ENCODE data around the gene CFAP298. TPM values are rescaled to one million over a fixed set of nuclear protein-coding genes. Genes with fewer than 3 reads are reported as not detected.
A peak's percentile ranks its signal among the peaks of the same experiment; 100 is the strongest.
"Not testable (repeated sequence)": the region's sequence is repeated elsewhere in the genome, so short reads cannot be mapped to it uniquely, and the experiment has no call there.

The CFAP298 gene
- 28.9 and 35.9 TPM in 2 replicates for total RNA-seq (2022)
- percentile 70 among the genes with signal in this experiment for Bru-seq, nascent RNA
- percentile 83 among the genes with signal in this experiment for BruChase-seq, experiment 1, labeled RNA remaining after a 6-hour chase
- percentile 86 among the genes with signal in this experiment for BruChase-seq, experiment 2, labeled RNA remaining after a 2-hour chase
- long read RNA-seq, transcript CFAP298-201 (7 exons, 1,692 nt): major isoform, 108 of 143 reads
- long read RNA-seq, partial matches to known transcripts: 27 of 143 reads
- long read RNA-seq, other reads (novel, unspliced or antisense): 6 of 143 reads

DNA sequence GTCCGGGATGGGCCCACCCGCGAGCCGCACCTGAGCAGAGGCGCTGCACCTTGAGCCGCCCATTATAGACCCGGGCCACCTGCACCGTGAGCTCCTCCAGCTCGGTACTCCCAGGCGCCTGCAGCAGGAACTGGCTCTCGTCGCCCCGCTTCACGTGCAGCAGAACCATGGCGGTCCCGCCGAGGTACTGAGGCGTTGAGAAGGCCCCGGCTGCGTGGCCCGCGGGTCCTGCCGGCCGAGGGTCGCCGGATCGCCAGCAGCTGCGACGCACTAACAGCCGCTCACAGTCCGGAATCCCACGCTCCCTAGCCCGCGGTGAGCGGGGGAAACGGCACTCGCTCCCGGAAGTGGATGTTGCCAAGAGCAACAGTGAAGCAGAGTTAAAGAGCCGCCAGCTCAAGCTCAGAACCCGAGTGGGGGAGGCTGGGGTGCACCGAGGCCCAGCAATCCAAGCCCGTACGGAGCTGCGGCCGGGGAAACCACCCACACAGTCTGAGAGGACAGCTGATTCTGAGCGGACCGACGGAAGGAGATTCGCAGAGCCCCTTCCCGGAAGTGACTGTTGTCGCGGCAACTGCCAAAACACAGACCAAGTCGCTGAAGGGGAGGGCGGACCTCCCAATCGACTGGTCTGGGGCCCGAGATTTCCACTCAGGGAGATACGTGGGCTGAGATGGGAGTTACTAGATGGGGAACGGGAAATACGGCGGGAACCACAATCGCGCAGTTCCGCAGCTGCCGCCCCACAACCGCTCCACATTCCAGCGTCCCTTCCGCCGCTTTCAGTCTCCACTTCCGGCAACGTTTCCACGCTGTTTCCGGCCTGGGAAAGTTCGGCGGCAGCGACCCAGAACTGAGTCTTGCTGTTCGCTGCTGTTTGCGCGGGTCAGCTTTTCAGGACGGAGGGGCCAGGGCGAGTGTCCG is at the start of gene CFAP298:
Gene CFAP298 (minus strand): TSS at position 303 of the 924 bp plus-strand sequence. CDS start 134 bp downstream, at position 169.
- H3K27ac Mint-ChIP-seq (ENCODE audit: unreplicated experiment): peak within 1 kb of the TSS; percentile 77
- intact Hi-C loops (cut with micrococcal nuclease; ENCODE audit: unreplicated experiment): no loop called here
- DNase-seq: peak; percentile 77
- peaks cover 26% of the 10 kb centered on the region for H3K27me3 Mint-ChIP-seq (ENCODE audit: unreplicated experiment)
- CTCF ChIA-PET: interaction anchor here (1.2 kb wide), 1 partner anchor 11 kb away, joined by 7 read pairs; no protein-coding TSS in a partner anchor
- H3K4me3 Mint-ChIP-seq (ENCODE audit: low read depth, unreplicated experiment): peak within 1 kb of the TSS; percentile 81
- no peaks in the 10 kb centered on the region for H3K4me1 Mint-ChIP-seq (ENCODE audit: low read depth, unreplicated experiment)
- no peaks in the 10 kb centered on the region for H3K9me3 Mint-ChIP-seq (ENCODE audit: low read depth, unreplicated experiment)
- H3K36me3 Mint-ChIP-seq (ENCODE audit: insufficient read depth, unreplicated experiment): peaks cover 37% of the 10 kb centered on the region
- TF ChIP-seq CTCF (IDR thresholded peaks at IDR 0.05; ENCODE audit: unreplicated experiment): no peak
- no TSS peak for BruUV-seq (replicated peaks)

DNA sequence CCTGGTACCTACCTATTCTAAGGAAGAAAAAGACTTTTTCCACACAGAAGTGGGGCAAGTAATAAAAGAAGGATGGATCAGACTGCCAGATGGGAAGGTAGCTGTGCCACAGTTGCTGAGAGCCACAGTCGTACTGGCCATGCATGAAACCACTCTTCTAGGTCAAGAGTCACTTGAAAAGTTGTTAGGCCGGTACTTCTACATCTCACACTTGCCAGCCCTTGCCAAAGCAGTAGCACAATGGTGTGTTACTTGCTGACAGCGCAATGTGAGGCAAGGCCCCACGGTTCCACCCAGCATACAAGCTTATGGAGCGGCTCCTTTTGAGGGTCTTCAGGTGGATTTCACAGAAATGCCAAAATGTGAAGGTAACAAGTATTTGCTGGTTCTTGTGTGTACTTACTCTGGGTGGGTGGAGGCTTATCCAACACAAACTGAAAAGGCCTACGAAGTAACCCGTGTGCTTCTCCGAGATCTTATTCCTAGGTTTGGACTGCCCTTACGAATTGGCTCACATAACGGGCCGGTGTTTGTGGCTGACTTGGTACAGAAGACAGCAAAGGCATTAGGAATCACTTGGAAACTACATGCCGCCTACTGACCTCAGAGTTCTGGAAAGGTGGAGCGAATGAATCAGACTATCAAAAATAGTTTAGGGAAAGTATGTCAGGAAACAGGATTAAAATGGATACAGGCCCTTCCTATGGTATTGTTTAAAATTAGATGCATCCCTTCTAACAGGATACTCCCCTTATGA is 49.0 kb upstream of the CFAP298 start:
- DNase-seq: peak; percentile 52
- H3K36me3 Mint-ChIP-seq (ENCODE audit: insufficient read depth, unreplicated experiment): not testable (repeated sequence)
- peak overlapping the region; percentile 50 for H3K27ac Mint-ChIP-seq (ENCODE audit: unreplicated experiment)

GRCh38 chr21:32658524-32658923 is 46.3 kb upstream of the CFAP298 start:
- intact Hi-C loops (cut with micrococcal nuclease; ENCODE audit: unreplicated experiment): loop anchor here (10.0 kb wide), 1 partner anchor 96 kb away; no protein-coding TSS in a partner anchor
- Mint-ChIP-seq H3K4me1 (ENCODE audit: low read depth, unreplicated experiment) (no peaks in the 10 kb centered on the region), H3K27ac (ENCODE audit: unreplicated experiment) (no peak overlapping the region), H3K27me3 (ENCODE audit: unreplicated experiment) (no peaks in the 10 kb centered on the region), H3K4me3 (ENCODE audit: low read depth, unreplicated experiment) (no peak overlapping the region), H3K36me3 (ENCODE audit: insufficient read depth, unreplicated experiment) (peaks cover 9% of the 10 kb centered on the region), H3K9me3 (ENCODE audit: low read depth, unreplicated experiment) (no peaks in the 10 kb centered on the region)
- TF ChIP-seq CTCF (IDR thresholded peaks at IDR 0.05; ENCODE audit: unreplicated experiment): no peak
- BruUV-seq (replicated peaks): no TSS peak
- CTCF ChIA-PET: no interaction called here
- DNase-seq: no peak

More for the DNA sequence above, 49.0 kb upstream of the CFAP298 start:
- H3K27me3 Mint-ChIP-seq (ENCODE audit: unreplicated experiment); H3K4me3 Mint-ChIP-seq (ENCODE audit: low read depth, unreplicated experiment); BruUV-seq (replicated peaks); H3K9me3 Mint-ChIP-seq (ENCODE audit: low read depth, unreplicated experiment); intact Hi-C loops (cut with micrococcal nuclease; ENCODE audit: unreplicated experiment); H3K4me1 Mint-ChIP-seq (ENCODE audit: low read depth, unreplicated experiment): not testable (repeated sequence)
- CTCF ChIA-PET: interaction anchor here (0.9 to 1.4 kb wide), 2 partner anchors 10 to 165 kb away, joined by 3 to 9 read pairs; no protein-coding TSS in a partner anchor

- intact Hi-C loops (cut with micrococcal nuclease; ENCODE audit: unreplicated experiment): loop anchor here (1.0 to 10.0 kb wide), 3 partner anchors 74 to 173 kb away; partner anchors contain the start of gene SYNJ1
- CTCF ChIA-PET: interaction anchor here (0.6 to 1.0 kb wide), 4 partner anchors 74 to 473 kb away, joined by 3 to 10 read pairs (median 4); partner anchors contain the start of genes PAXBP1 and SYNJ1
- BruUV-seq (replicated peaks): no TSS peak
Observed at GRCh38 chr21:32653326-32653901, 41.2 kb upstream of the CFAP298 start.

More at GRCh38 chr21:32653326-32653901, 41.2 kb upstream of the CFAP298 start:
- TF ChIP-seq CTCF (IDR thresholded peaks at IDR 0.05; ENCODE audit: unreplicated experiment): peak; percentile 51
- Mint-ChIP-seq H3K9me3 (ENCODE audit: low read depth, unreplicated experiment) (no peaks in the 10 kb centered on the region), H3K4me3 (ENCODE audit: low read depth, unreplicated experiment) (no peak overlapping the region), H3K4me1 (ENCODE audit: low read depth, unreplicated experiment) (no peaks in the 10 kb centered on the region), H3K36me3 (ENCODE audit: insufficient read depth, unreplicated experiment) (no peaks in the 10 kb centered on the region), H3K27ac (ENCODE audit: unreplicated experiment) (no peak overlapping the region), H3K27me3 (ENCODE audit: unreplicated experiment) (no peaks in the 10 kb centered on the region)
- peak; percentile 49 for DNase-seq
